Gastroesophageal sphincter (tissue), 4 donors: ENCODE measurements around the gene MSANTD4. TPM values are rescaled to one million over a fixed set of nuclear protein-coding genes. Genes with fewer than 3 reads are reported as not detected.

Experiments
- ATAC-seq: fragments of 150-250 bp; one replicate; pipeline ENCODE4 v1.9.1; 2016; ENCODE audit warnings: mild to moderate bottlenecking, moderate library complexity
- H3K27ac ChIP-seq, 4 donors: fragments of 200-600 bp; sonication (generic) in 3 of 4; 1 replicate in 3 of 4; 2 replicates in 1 of 4; pipeline ENCODE4 v1.5.1; 2016 to 2019
- H3K27me3 ChIP-seq: fragments of 200-600 bp; sonication (generic); one replicate; pipeline ENCODE4 v1.5.1; 2019
- H3K36me3 ChIP-seq, 2 donors: fragments of 200-600 bp; sonication (generic); one replicate each; pipeline ENCODE4 v1.5.1; 2019; ENCODE audit warnings: control low read depth in 1 of 2
- H3K4me1 ChIP-seq, 3 donors: fragments of 200-600 bp; sonication (generic); 1 replicate in 2 of 3; 2 replicates in 1 of 3; pipeline ENCODE4 v1.5.1; 2016 to 2019; ENCODE audit warnings: control low read depth in 2 of 3
- H3K4me3 ChIP-seq, 2 donors: fragments of 200-600 bp; sonication (generic); one replicate each; pipeline ENCODE4 v1.5.1; 2019; ENCODE audit warnings: mild to moderate bottlenecking in 1 of 2, moderate library complexity in 1 of 2
- H3K9me3 ChIP-seq, 3 donors: fragments of 200-600 bp; sonication (generic); one replicate each; pipeline ENCODE4 v1.5.1; 2017 to 2019; ENCODE audit warnings: control low read depth in 2 of 3
- CTCF ChIP-seq, 4 experiments: fragments of 200-600 bp in 2 of 4; fragments of 450-650 bp in 2 of 4; sonication (generic) in 1 of 4; IDR thresholded peaks; one replicate each; pipeline ENCODE4 v1.5.1; 2017 to 2019; ENCODE audit warnings: antibody characterized with exemption in 4 of 4, mild to moderate bottlenecking in 2 of 4, moderate library complexity in 2 of 4
- EP300 ChIP-seq: sonication (generic); formaldehyde crosslinking; IDR thresholded peaks from one replicate; pipeline ENCODE4 v1.6.1; 2017; ENCODE audit warnings: antibody characterized with exemption, mild to moderate bottlenecking
- POLR2A ChIP-seq, 2 donors: fragments of 450-650 bp; IDR thresholded peaks; one replicate each; pipeline ENCODE4 v1.6.1; 2017; ENCODE audit warnings: antibody characterized with exemption in 2 of 2, mild to moderate bottlenecking in 2 of 2, moderate library complexity in 1 of 2
- POLR2AphosphoS5 ChIP-seq: sonication (generic); formaldehyde crosslinking; IDR thresholded peaks from one replicate; pipeline ENCODE4 v1.6.1; 2017; ENCODE audit warnings: antibody characterized with exemption
- WGBS, 2 donors: methylation state at CpG; one replicate each; pipeline ENCODE4 v1.1.5; 2018; ENCODE audit warnings: low coverage in 1 of 2; 5-methylcytosine and 5-hydroxymethylcytosine counted together
- total RNA-seq, 4 donors: library from RNA; depleted of rRNA; stranded (reverse); fragments of >200 nt; gene quantifications; one replicate each; pipeline ENCODE4 v1.1.0, GENCODE V29; 2016

Gene MSANTD4
- 10 to 100 TPM; 24.7 to 35.6 (median 28.6) TPM for total RNA-seq

- WGBS, 2 donors: 9 to 24% methylated on average over 5 to 9 of the region's 48 CpGs
- peak; percentile 68 for TF ChIP-seq POLR2AphosphoS5
- TF ChIP-seq EP300: no peak
- TF ChIP-seq POLR2A (IDR thresholded peaks at IDR 0.05): peak in 1 of 2 donors; percentile 34
- peak in 1 of 4 experiments; percentile 23 for TF ChIP-seq CTCF (IDR thresholded peaks at IDR 0.05)
- Histone ChIP-seq H3K27ac (peak within 1 kb of the TSS; percentile 29 to 89 (median 86)), H3K4me1 (peaks cover 6 to 32% (median 9%) of the 10 kb centered on the region in 3 donors), H3K9me3 (no peaks in the 10 kb centered on the region), H3K36me3 (no peaks in the 10 kb centered on the region), H3K4me3 (peak within 1 kb of the TSS; percentile 66 to 88), H3K27me3 (no peaks in the 10 kb centered on the region)
- ATAC-seq: peak; percentile 99
Observed at GRCh38 chr11:106021967-106022794, at the start of gene MSANTD4. Gene MSANTD4, minus strand, starts transcription at chr11:106022240. Its CDS starts 11,323 bp downstream, at chr11:106010917.

GRCh38 chr11:106070606-106071005 is 48.6 kb upstream of the MSANTD4 start:
- Histone ChIP-seq H3K27me3 (no peaks in the 10 kb centered on the region), H3K27ac (no peak overlapping the region), H3K9me3 (no peaks in the 10 kb centered on the region), H3K36me3 (no peaks in the 10 kb centered on the region), H3K4me1 (peaks cover 0 to 18% (median 6%) of the 10 kb centered on the region in 3 donors), H3K4me3 (no peak overlapping the region)
- 83 to 85% methylated on average over 2 to 3 of the region's 3 CpGs for WGBS, 2 donors
- no peak for ATAC-seq
- TF ChIP-seq POLR2AphosphoS5: no peak
- no peak for TF ChIP-seq EP300
- no peak for TF ChIP-seq POLR2A (IDR thresholded peaks at IDR 0.05)
- no peak for TF ChIP-seq CTCF (IDR thresholded peaks at IDR 0.05)

- no peak for ATAC-seq
- Histone ChIP-seq H3K4me3 (no peak overlapping the region), H3K27ac (no peak overlapping the region), H3K4me1 (no peaks in the 10 kb centered on the region), H3K36me3 (peaks cover 0 to 7% of the 10 kb centered on the region in 2 donors), H3K9me3 (no peaks in the 10 kb centered on the region), H3K27me3 (no peaks in the 10 kb centered on the region)
- TF ChIP-seq POLR2AphosphoS5 (no peak), POLR2A (IDR thresholded peaks at IDR 0.05) (no peak), CTCF (IDR thresholded peaks at IDR 0.05) (no peak), EP300 (no peak)
Observed at GRCh38 chr11:106063009-106063408, 41.0 kb upstream of the MSANTD4 start.

- Histone ChIP-seq H3K4me1 (no peaks in the 10 kb centered on the region), H3K27me3 (no peaks in the 10 kb centered on the region), H3K27ac (no peak overlapping the region), H3K36me3 (peaks cover 0 to 15% of the 10 kb centered on the region in 2 donors), H3K9me3 (no peaks in the 10 kb centered on the region), H3K4me3 (no peak overlapping the region)
- ATAC-seq: no peak
- TF ChIP-seq EP300 (no peak), POLR2A (IDR thresholded peaks at IDR 0.05) (no peak), CTCF (IDR thresholded peaks at IDR 0.05) (no peak), POLR2AphosphoS5 (no peak)
- WGBS, 2 donors: 92 to 100% methylated on average over 1 of the region's 1 CpG
Observed at GRCh38 chr11:106061954-106062949, 40.2 kb upstream of the MSANTD4 start.
